Fibroblast of mammary gland (primary cell): ENCODE results near the gene ACBD7.

ENCODE experiments used
- DNase-seq: peaks from one replicate; pipeline ENCODE4 v3.0.0-alpha.2; 2010; ENCODE audit warnings: low read depth
- H3K4me3 ChIP-seq: 2 replicates; pipeline ENCODE4 v1.5.1; 2011; ENCODE audit warnings: low read depth, mild to moderate bottlenecking, low read length, moderate library complexity; ENCODE audit not compliant: control insufficient read depth
- TF ChIP-seq, protein P1 (sequence below): conservative IDR thresholded peaks from 2 replicates; pipeline ENCODE4 v1.5.1; 2011; ENCODE audit warnings: low read depth, low read length, inconsistent platforms; ENCODE audit not compliant: control insufficient read depth, insufficient read depth

Gene ACBD7

DNA sequence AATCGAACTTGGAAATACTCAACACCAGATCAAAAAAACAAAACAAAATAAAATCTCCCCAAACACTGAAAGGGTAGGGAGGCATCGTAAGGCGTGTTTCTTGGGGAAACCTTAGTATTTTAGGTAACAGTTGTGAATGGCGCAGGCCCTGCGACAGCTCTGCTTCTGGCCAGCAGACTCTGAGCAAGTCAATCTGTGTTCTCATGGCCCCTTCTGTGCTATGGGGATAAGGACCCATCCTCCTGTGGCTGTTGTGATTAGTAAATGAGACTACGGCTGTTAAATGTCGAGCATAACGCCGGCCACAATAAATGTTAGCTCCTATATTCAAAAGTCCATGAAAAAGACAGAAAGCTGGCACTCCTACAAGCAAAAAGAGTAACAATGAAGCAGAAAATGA is 35.6 kb upstream of the ACBD7 start:
- TF ChIP-seq, protein P1, sequence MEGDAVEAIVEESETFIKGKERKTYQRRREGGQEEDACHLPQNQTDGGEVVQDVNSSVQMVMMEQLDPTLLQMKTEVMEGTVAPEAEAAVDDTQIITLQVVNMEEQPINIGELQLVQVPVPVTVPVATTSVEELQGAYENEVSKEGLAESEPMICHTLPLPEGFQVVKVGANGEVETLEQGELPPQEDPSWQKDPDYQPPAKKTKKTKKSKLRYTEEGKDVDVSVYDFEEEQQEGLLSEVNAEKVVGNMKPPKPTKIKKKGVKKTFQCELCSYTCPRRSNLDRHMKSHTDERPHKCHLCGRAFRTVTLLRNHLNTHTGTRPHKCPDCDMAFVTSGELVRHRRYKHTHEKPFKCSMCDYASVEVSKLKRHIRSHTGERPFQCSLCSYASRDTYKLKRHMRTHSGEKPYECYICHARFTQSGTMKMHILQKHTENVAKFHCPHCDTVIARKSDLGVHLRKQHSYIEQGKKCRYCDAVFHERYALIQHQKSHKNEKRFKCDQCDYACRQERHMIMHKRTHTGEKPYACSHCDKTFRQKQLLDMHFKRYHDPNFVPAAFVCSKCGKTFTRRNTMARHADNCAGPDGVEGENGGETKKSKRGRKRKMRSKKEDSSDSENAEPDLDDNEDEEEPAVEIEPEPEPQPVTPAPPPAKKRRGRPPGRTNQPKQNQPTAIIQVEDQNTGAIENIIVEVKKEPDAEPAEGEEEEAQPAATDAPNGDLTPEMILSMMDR = no peak
- no peak for DNase-seq
- no peak overlapping the region for H3K4me3 ChIP-seq

- DNase-seq = peak; percentile 80
- TF ChIP-seq, protein P1 = no peak
Observed at GRCh38 chr10:15123749-15124184, 35.2 kb upstream of the ACBD7 start.

GRCh38 chr10:15122477-15123030 is 34.0 kb upstream of the ACBD7 start:
- DNase-seq = no peak
- TF ChIP-seq, protein P1 = no peak
- H3K4me3 ChIP-seq = no peak overlapping the region

More at GRCh38 chr10:15123749-15124184, 35.2 kb upstream of the ACBD7 start:
- no peak overlapping the region for H3K4me3 ChIP-seq

GRCh38 chr10:15121707-15122106 is 33.1 kb upstream of the ACBD7 start:
- no peak overlapping the region for H3K4me3 ChIP-seq
- TF ChIP-seq, protein P1 = no peak
- DNase-seq = no peak

- H3K4me3 ChIP-seq = no peak overlapping the region
- TF ChIP-seq, protein P1 = no peak
- peak; percentile 81 for DNase-seq
Observed at GRCh38 chr10:15120523-15120922, 31.9 kb upstream of the ACBD7 start.

GRCh38 chr10:15118615-15119014 is 30.0 kb upstream of the ACBD7 start:
- H3K4me3 ChIP-seq = no peak overlapping the region
- TF ChIP-seq, protein P1 = no peak
- no peak for DNase-seq

- TF ChIP-seq, protein P1 = no peak
- DNase-seq = no peak
- H3K4me3 ChIP-seq = no peak overlapping the region
Observed at GRCh38 chr10:15116225-15116624, 27.6 kb upstream of the ACBD7 start.
